Measurements from ENCODE around the gene LRP5.

GRCh38 chr11:68343761-68344256, 31.4 kb downstream of the LRP5 start:
- TF ChIP-seq, protein P1, sequence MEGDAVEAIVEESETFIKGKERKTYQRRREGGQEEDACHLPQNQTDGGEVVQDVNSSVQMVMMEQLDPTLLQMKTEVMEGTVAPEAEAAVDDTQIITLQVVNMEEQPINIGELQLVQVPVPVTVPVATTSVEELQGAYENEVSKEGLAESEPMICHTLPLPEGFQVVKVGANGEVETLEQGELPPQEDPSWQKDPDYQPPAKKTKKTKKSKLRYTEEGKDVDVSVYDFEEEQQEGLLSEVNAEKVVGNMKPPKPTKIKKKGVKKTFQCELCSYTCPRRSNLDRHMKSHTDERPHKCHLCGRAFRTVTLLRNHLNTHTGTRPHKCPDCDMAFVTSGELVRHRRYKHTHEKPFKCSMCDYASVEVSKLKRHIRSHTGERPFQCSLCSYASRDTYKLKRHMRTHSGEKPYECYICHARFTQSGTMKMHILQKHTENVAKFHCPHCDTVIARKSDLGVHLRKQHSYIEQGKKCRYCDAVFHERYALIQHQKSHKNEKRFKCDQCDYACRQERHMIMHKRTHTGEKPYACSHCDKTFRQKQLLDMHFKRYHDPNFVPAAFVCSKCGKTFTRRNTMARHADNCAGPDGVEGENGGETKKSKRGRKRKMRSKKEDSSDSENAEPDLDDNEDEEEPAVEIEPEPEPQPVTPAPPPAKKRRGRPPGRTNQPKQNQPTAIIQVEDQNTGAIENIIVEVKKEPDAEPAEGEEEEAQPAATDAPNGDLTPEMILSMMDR (IDR thresholded peaks at IDR 0.05): no peak
- no peak for TF ChIP-seq POLR2A (IDR thresholded peaks at IDR 0.05)

Measured in thyroid gland (tissue), 4 donors.